ENCODE measurements around the gene DAAM2. TPM values are rescaled to one million over a fixed set of nuclear protein-coding genes. Genes with fewer than 3 reads are reported as not detected.

Gene DAAM2
- total and polyA plus RNA-seq, 2 of the 8 experiments (the other 6 are each of a cell fraction or from before 2014, with no cell fraction given): 1.5 to 2.9 TPM

- WGBS, 2 experiments (ENCODE audit: extremely low coverage in 1 of 2, insufficient coverage in 1 of 2, insufficient read length in 1 of 2, insufficient replicate concordance in 2 of 2, low coverage in 1 of 2, low lambda C conversion rate in 2 of 2, missing lambda C conversion rate in 1 of 2): 91% methylated on average over 4 of the region's 4 CpGs; no CpG with 5 or more reads in 1 of the 2 experiments
- Histone ChIP-seq H3K27me3 (replicated peaks in 1 of 4; ENCODE audit: control insufficient read depth in 3 of 4, extremely low read depth in 1 of 4, insufficient read depth in 3 of 4, low read length in 3 of 4) (no peaks in the 10 kb centered on the region), H2BK12ac (ENCODE audit: low read depth, low read length) (no peak overlapping the region), H2BK5ac (ENCODE audit: low read depth, low read length) (no peak overlapping the region), H3K4ac (replicated peaks; ENCODE audit: insufficient read length, low read depth, low read length) (no peak overlapping the region), H3K36me3 (ENCODE audit: control insufficient read depth in 2 of 4, insufficient read depth in 4 of 4, low read length in 3 of 4) (no peaks in the 10 kb centered on the region), H4K5ac (ENCODE audit: insufficient read length, low read depth, low read length) (no peak overlapping the region), H4K91ac (replicated peaks; ENCODE audit: insufficient read length, low read length) (no peak overlapping the region), H2BK15ac (ENCODE audit: low read length) (peak overlapping the region; percentile 61; the same call in 1 of the 2 replicates), H3K56ac (replicated peaks; ENCODE audit: insufficient read length, low read depth, low read length) (no peak overlapping the region), H3K9ac (replicated peaks in 1 of 4; ENCODE audit: extremely low read depth in 1 of 4, low read depth in 3 of 4, low read length in 3 of 4) (no peak overlapping the region), H2AK5ac (ENCODE audit: low read depth, low read length) (no peak overlapping the region), H3K14ac (ENCODE audit: insufficient read length) (no peak overlapping the region), H3K4me2 (ENCODE audit: insufficient read depth in 1 of 2, low read depth in 2 of 2, low read length in 2 of 2) (no peak overlapping the region), H2BK20ac (ENCODE audit: low read length) (no peak overlapping the region), H4K20me1 (replicated peaks in 1 of 2; ENCODE audit: control insufficient read depth in 1 of 2, insufficient read depth in 2 of 2, low read length in 2 of 2) (peaks cover 0 to 7% of the 10 kb centered on the region in 2 experiments), H3K18ac (ENCODE audit: extremely low read depth, low read length) (no peak overlapping the region), H4K8ac (ENCODE audit: extremely low read depth, insufficient read depth, low read length) (no peak overlapping the region), H3K4me3 (ENCODE audit: extremely low read depth in 1 of 4, insufficient read depth in 2 of 4, low read depth in 3 of 4, low read length in 4 of 4) (no peak overlapping the region), H2BK120ac (replicated peaks; ENCODE audit: low read depth, low read length) (no peak overlapping the region), H3K23me2 (ENCODE audit: low read depth, low read length) (peaks cover 8% of the 10 kb centered on the region), H3K79me2 (ENCODE audit: control insufficient read depth in 1 of 2, insufficient read depth in 2 of 2, low read length in 2 of 2) (no peaks in the 10 kb centered on the region), H3K4me1 (replicated peaks in 1 of 4; ENCODE audit: control insufficient read depth in 3 of 4, insufficient read depth in 4 of 4, low read length in 3 of 4) (peaks cover 0 to 4% (median 0%) of the 10 kb centered on the region in 4 experiments; a peak in 2 of 7 replicates), H3K23ac (ENCODE audit: insufficient read length) (no peak overlapping the region), H3K79me1 (ENCODE audit: low read depth, low read length) (no peaks in the 10 kb centered on the region), H3K9me3 (ENCODE audit: insufficient read depth in 2 of 2, low read depth in 1 of 2, low read length in 1 of 2) (no peaks in the 10 kb centered on the region), H3K27ac (ENCODE audit: low read depth, low read length) (no peak overlapping the region), H2AFZ (ENCODE audit: low read length) (no peak overlapping the region)
- DNase-seq (ENCODE audit: low read depth in 1 of 2, low spot score in 2 of 2) (no peak), FAIRE-seq (no peak)
- ChIA-PET POLR2A (ENCODE audit: partially characterized antibody) (no interaction called here), CTCF (ENCODE audit: partially characterized antibody) (interaction anchor here (0.6 to 2.6 kb wide), 2 partner anchors 25 to 289 kb away, joined by 4 to 11 read pairs; no protein-coding TSS in a partner anchor)
- TF ChIP-seq ASH2L (IDR thresholded peaks at IDR 0.05; ENCODE audit: low read length) (no peak), KDM1A (IDR thresholded peaks at IDR 0.05; ENCODE audit: borderline replicate concordance, low read length) (no peak), RAD21 (IDR thresholded peaks at IDR 0.05 in 1 of 2, conservative IDR thresholded peaks at IDR 0.05 in 1 of 2; ENCODE audit: low read depth in 2 of 2, low read length in 2 of 2) (no peak), GABPA (IDR thresholded peaks at IDR 0.05; ENCODE audit: borderline replicate concordance, insufficient read depth, low read length) (no peak), BACH1 (IDR thresholded peaks at IDR 0.05; ENCODE audit: low read length) (no peak), JUND (IDR thresholded peaks at IDR 0.05; ENCODE audit: low read length) (no peak), EP300 (IDR thresholded peaks at IDR 0.05; ENCODE audit: borderline replicate concordance in 1 of 2, low read depth in 2 of 2, low read length in 2 of 2) (no peak), BCL11A (IDR thresholded peaks at IDR 0.05; ENCODE audit: low read depth in 2 of 2, low read length in 2 of 2) (no peak)
Measured at GRCh38 chr6:39841923-39842322, 49.7 kb downstream of the DAAM2 start.
